K562 (cell line): ENCODE measurements around the gene PPP2R1A. TPM values are rescaled to one million over a fixed set of nuclear protein-coding genes. Genes with fewer than 3 reads are reported as not detected.
A peak's percentile ranks its signal among the peaks of the same experiment; 100 is the strongest.

Experiments used
- C11orf30 ChIP-seq: fragments of 450-650 bp; IDR thresholded peaks from 2 replicates; pipeline ENCODE4 v1.6.1; 2016; ENCODE audit warnings: low read depth, mild to moderate bottlenecking
- CSDE1 ChIP-seq, 2 experiments: fragments of 450-650 bp; IDR thresholded peaks; 2 replicates each; pipeline ENCODE4 v1.6.1; 2016; ENCODE audit warnings: mild to moderate bottlenecking in 1 of 2
- FOXJ3 ChIP-seq: sonication (generic); formaldehyde crosslinking; IDR thresholded peaks from 2 replicates; pipeline ENCODE4 v1.4.0; 2020; ENCODE audit warnings: mild to moderate bottlenecking, missing genetic modification reagents
- GABPA ChIP-seq: fragments of 200-800 bp; sonication (Bioruptor generic); conservative IDR thresholded peaks from 2 replicates; pipeline ENCODE4 v1.6.1; 2016; ENCODE audit warnings: low read depth, missing genetic modification characterization, missing compliant biosample characterization
- HNRNPH1 ChIP-seq: fragments of 200-400 bp; formaldehyde crosslinking; optimal IDR thresholded peaks from 2 replicates; pipeline ENCODE3; 2017; ENCODE audit warnings: low read depth, mild to moderate bottlenecking, low read length, moderate library complexity
- KLF13 ChIP-seq: fragments of 450-650 bp; IDR thresholded peaks from 2 replicates; pipeline ENCODE4 v1.6.1; 2016; ENCODE audit warnings: missing genetic modification characterization, low read depth, mild to moderate bottlenecking, missing compliant biosample characterization, moderate library complexity, borderline replicate concordance
- POLR2B ChIP-seq: fragments of 450-650 bp; IDR thresholded peaks from 2 replicates; pipeline ENCODE4 v1.6.1; 2018; ENCODE audit warnings: low read depth; ENCODE audit not compliant: partially characterized antibody
- PRMT5 ChIP-seq: sonication (generic); formaldehyde crosslinking; IDR thresholded peaks from 2 replicates; pipeline ENCODE4 v1.5.0; 2020; ENCODE audit warnings: missing genetic modification reagents
- SIX5 ChIP-seq, 2 experiments: IDR thresholded peaks; 2 replicates each; pipeline ENCODE4 v1.6.1; 2011; ENCODE audit warnings: low read length in 2 of 2, borderline replicate concordance in 1 of 2, low read depth in 1 of 2, mild to moderate bottlenecking in 1 of 2, moderate library complexity in 1 of 2; ENCODE audit not compliant: insufficient read depth in 1 of 2
- TAF1 ChIP-seq: IDR thresholded peaks from 2 replicates; pipeline ENCODE4 v1.6.1; 2011; ENCODE audit warnings: mild to moderate bottlenecking, low read length, moderate library complexity; ENCODE audit not compliant: insufficient read depth, control insufficient read depth, severe bottlenecking; ENCODE audit errors: extremely low read depth
- TOE1 ChIP-seq, 2 experiments: fragments of 450-650 bp in 1 of 2; sonication (generic) in 1 of 2; formaldehyde crosslinking in 1 of 2; IDR thresholded peaks; 2 replicates each; pipeline versions ENCODE4 v1.7.1 to v1.8.0; 2016 to 2022; ENCODE audit warnings: borderline replicate concordance in 2 of 2, mild to moderate bottlenecking in 2 of 2, antibody characterized with exemption in 1 of 2, inconsistent platforms in 1 of 2, low read depth in 1 of 2, missing genetic modification reagents in 1 of 2, moderate library complexity in 1 of 2
- ZBED1 ChIP-seq: IDR thresholded peaks from 2 replicates; pipeline ENCODE4 v1.6.1; 2014
- ZNF165 ChIP-seq: fragments of 250-450 bp; sonication (Bioruptor Pico); IDR thresholded peaks from 2 replicates; pipeline ENCODE4 v1.4.0; 2020; ENCODE audit warnings: borderline replicate concordance
- ZNF217 ChIP-seq: sonication (generic); formaldehyde crosslinking; IDR thresholded peaks from 2 replicates; pipeline ENCODE4 v1.8.0; 2022; ENCODE audit warnings: mild to moderate bottlenecking, missing genetic modification reagents
- ZNF324 ChIP-seq: fragments of 250-450 bp; sonication (Bioruptor Pico); IDR thresholded peaks from 2 replicates; pipeline ENCODE4 v1.4.0; 2020; ENCODE audit warnings: mild to moderate bottlenecking
- ZNF586 ChIP-seq: fragments of 450-650 bp; formaldehyde crosslinking; conservative IDR thresholded peaks from 2 replicates; pipeline ENCODE4 v1.4.0; 2020; ENCODE audit warnings: mild to moderate bottlenecking, moderate library complexity
- polyA plus RNA-seq, 8 experiments: library from polyadenylated mRNA; depleted of rRNA in 4 of 8; stranded (reverse) in 5 of 8; unstranded in 3 of 8; fragments of >200 nt; fragmentation: Nextera tagmentation in 2 of 8; fragmentation: Illumina TruSeq in 1 of 8; extraction: Ambion mirVana in 2 of 8; extraction: Trizol in 1 of 8; gene quantifications; 2 replicates each; pipeline versions ENCODE4 v1.2.1 to v1.2.3, GENCODE V29; 2011 to 2014; ENCODE audit warnings: inconsistent platforms in 1 of 8, missing spikeins in 1 of 8
- total RNA-seq, 7 experiments: library from RNA; depleted of rRNA in 6 of 7; stranded (reverse); fragments of >200 nt in 6 of 7; fragmentation: Illumina TruSeq in 2 of 7; extraction: Trizol in 2 of 7; gene quantifications; 2 replicates each; pipeline versions ENCODE4 v1.2.1 to v1.2.3, GENCODE V29; 2011 to 2021; ENCODE audit warnings: low replicate concordance in 1 of 7
- TF ChIP-seq, protein P1 (sequence below): fragments of 250-450 bp; sonication (Bioruptor Pico); IDR thresholded peaks from 2 replicates; pipeline ENCODE4 v1.5.0; 2020; ENCODE audit warnings: mild to moderate bottlenecking, borderline replicate concordance
- TF ChIP-seq, protein P2 (sequence below), 2 experiments: fragments of 250-450 bp in 1 of 2; fragments of 450-650 bp in 1 of 2; sonication (Bioruptor Pico) in 1 of 2; IDR thresholded peaks; 2 replicates each; pipeline versions ENCODE4 v1.6.1 to v1.8.0; 2016 to 2021; ENCODE audit warnings: mild to moderate bottlenecking in 2 of 2, moderate library complexity in 2 of 2, missing compliant biosample characterization in 1 of 2, missing genetic modification characterization in 1 of 2
- TF ChIP-seq, protein P3 (sequence below): fragments of 250-450 bp; sonication (Bioruptor Pico); IDR thresholded peaks from 2 replicates; pipeline ENCODE4 v1.6.1; 2021; ENCODE audit warnings: mild to moderate bottlenecking
- TF ChIP-seq, protein P4 (sequence below): fragments of 450-650 bp; IDR thresholded peaks from 2 replicates; pipeline ENCODE4 v1.6.1; 2014; ENCODE audit warnings: low read depth, mild to moderate bottlenecking, moderate library complexity, borderline replicate concordance

The PPP2R1A gene
- total and polyA plus RNA-seq, 9 of the 15 experiments (the other 6 are each of a cell fraction or from before 2014, with no cell fraction given): 10.1 to 211 (median 70.1) TPM

DNA sequence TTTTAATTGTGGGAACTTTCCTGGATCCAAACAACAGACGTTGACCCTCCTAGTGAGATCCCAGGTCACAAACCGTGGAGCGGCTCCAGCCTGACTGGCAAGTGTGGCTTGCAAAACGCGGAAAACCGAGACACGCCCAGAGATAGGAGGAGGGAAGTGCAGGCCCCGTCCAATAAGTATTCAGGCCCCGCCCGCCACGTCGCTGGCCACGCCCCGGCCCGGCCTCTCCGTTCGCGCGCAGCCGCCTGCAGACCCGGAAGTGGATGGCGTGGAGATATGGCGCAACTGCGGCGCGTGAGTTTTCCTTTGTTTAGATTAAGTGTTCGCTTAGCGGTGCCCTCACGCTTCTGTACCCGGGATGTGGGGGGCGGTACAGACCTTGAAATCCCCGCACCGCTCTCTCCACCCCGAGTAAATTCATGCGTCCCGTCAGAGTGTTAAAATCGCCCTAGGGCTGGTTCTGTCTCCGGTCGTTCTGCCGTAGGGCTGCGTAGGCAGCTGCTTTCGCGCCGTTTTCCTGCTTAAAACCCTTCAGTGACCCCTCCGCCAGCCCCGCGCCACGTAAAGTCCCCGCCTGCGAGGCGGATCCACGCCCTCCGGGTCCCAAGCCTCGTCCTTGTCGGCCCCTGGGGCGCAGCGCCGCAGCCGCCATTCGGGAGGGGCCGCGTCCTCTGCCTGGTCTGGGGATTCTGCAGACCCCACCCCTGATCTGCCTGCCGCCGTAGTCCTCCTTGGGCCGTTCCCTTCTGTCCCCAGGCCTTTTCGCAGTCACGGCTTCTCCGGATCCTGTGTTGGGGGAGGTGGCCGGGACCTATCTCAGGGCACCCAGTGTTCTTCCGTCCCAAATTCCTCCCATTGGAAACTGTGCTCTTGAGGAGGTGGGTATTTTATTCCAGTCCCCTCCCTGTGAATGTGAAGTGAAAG, 79.7 kb downstream of the PPP2R1A start, which contains the start of gene ZNF766 (continued):
- TF ChIP-seq, protein P1, sequence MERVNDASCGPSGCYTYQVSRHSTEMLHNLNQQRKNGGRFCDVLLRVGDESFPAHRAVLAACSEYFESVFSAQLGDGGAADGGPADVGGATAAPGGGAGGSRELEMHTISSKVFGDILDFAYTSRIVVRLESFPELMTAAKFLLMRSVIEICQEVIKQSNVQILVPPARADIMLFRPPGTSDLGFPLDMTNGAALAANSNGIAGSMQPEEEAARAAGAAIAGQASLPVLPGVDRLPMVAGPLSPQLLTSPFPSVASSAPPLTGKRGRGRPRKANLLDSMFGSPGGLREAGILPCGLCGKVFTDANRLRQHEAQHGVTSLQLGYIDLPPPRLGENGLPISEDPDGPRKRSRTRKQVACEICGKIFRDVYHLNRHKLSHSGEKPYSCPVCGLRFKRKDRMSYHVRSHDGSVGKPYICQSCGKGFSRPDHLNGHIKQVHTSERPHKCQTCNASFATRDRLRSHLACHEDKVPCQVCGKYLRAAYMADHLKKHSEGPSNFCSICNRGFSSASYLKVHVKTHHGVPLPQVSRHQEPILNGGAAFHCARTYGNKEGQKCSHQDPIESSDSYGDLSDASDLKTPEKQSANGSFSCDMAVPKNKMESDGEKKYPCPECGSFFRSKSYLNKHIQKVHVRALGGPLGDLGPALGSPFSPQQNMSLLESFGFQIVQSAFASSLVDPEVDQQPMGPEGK (CRISPR knock-in tag): no peak
- TF ChIP-seq ZBED1: no peak
- TF ChIP-seq, protein P2, sequence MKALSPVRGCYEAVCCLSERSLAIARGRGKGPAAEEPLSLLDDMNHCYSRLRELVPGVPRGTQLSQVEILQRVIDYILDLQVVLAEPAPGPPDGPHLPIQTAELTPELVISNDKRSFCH (CRISPR knock-in tag; IDR thresholded peaks at IDR 0.05): no peak
- TF ChIP-seq, protein P2 (tag; IDR thresholded peaks at IDR 0.05): no peak
- TF ChIP-seq POLR2B: peak; percentile 80
- no peak for TF ChIP-seq ZNF586 (CRISPR knock-in tag)
- TF ChIP-seq, protein P3, sequence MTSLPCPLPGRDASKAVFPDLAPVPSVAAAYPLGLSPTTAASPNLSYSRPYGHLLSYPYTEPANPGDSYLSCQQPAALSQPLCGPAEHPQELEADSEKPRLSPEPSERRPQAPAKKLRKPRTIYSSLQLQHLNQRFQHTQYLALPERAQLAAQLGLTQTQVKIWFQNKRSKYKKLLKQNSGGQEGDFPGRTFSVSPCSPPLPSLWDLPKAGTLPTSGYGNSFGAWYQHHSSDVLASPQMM (CRISPR knock-in tag): no peak
- TF ChIP-seq PRMT5 (CRISPR knock-in tag): 0 out of 2 replicates have a peak, but pooled peaks have one; percentile 21
- TF ChIP-seq ZNF165 (CRISPR knock-in tag): peak; percentile 53; the same call in 1 of the 2 replicates
- no peak for TF ChIP-seq TOE1 (IDR thresholded peaks at IDR 0.05; ENCODE audit: borderline replicate concordance)
- 0 out of 2 replicates have a peak, but pooled peaks have one; percentile 47 for TF ChIP-seq TOE1 (CRISPR knock-in tag; IDR thresholded peaks at IDR 0.05; ENCODE audit: borderline replicate concordance, low read depth)
- TF ChIP-seq TAF1: peak; percentile 80
- no peak for TF ChIP-seq KLF13 (tag)
- TF ChIP-seq SIX5 (IDR thresholded peaks at IDR 0.05; ENCODE audit: borderline replicate concordance in 1 of 2, insufficient read depth in 1 of 2, low read depth in 1 of 2, low read length in 2 of 2): no peak
- TF ChIP-seq, protein P4, sequence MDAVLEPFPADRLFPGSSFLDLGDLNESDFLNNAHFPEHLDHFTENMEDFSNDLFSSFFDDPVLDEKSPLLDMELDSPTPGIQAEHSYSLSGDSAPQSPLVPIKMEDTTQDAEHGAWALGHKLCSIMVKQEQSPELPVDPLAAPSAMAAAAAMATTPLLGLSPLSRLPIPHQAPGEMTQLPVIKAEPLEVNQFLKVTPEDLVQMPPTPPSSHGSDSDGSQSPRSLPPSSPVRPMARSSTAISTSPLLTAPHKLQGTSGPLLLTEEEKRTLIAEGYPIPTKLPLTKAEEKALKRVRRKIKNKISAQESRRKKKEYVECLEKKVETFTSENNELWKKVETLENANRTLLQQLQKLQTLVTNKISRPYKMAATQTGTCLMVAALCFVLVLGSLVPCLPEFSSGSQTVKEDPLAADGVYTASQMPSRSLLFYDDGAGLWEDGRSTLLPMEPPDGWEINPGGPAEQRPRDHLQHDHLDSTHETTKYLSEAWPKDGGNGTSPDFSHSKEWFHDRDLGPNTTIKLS: peak; percentile 86
- TF ChIP-seq GABPA (tag): peak; percentile 76
- no peak for TF ChIP-seq ZNF217
- TF ChIP-seq CSDE1 (IDR thresholded peaks at IDR 0.05): no peak
- TF ChIP-seq HNRNPH1: no peak
- TF ChIP-seq ZNF324 (CRISPR knock-in tag): no peak
- no peak for TF ChIP-seq FOXJ3 (CRISPR knock-in tag)
- TF ChIP-seq C11orf30: no peak
